ENCODE data around the gene WRAP73. TPM values are rescaled to one million over a fixed set of nuclear protein-coding genes. Genes with fewer than 3 reads are reported as not detected.

The WRAP73 gene
- total RNA-seq, 4 donors from 2014 or later, result 16.4 to 33.7 (median 19.6) TPM

DNA sequence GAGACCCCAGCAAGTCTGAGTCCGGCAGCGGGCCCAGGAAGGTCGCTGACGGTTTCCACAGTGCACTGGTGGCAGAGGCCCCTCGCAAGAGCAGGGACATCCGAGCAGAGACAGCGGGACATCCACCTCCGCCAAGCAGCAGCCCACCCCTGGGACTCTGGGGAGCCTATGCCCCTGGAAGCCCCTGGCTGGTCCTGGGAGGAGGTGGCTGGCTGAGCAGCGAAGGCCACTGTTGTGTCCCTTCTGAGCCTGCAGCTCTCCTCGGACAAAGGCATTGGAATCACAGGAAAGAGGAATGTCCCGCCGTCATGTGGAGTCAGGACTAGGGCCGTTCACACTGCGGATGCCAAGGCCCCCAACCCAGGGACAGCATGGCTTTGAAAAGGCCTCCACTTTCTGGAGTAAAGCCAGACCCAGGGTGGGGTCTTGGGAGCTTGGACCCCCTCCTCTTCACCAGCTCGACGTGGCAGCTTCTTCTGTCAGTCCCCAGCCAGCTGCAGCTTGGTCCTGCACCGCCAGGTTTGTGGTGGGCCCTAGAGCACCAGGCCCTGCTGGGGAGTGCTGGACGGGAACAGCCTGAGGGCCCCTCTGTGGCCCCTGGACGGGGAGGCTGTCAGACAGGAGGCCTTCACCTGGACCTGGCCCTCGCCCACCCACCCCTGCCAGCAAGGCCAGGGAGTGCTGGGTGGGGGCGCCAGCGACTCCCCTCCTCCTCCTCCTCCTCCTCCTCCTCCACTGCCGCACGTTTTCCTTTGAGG, 40.0 kb downstream of the WRAP73 start:
- Histone ChIP-seq H3K27me3 (peaks cover 30% of the 10 kb centered on the region), H3K27ac (no peak overlapping the region), H3K4me1 (peaks cover 23% of the 10 kb centered on the region), H3K36me3 (no peaks in the 10 kb centered on the region), H3K9me3 (no peaks in the 10 kb centered on the region), H3K4me3 (no peak overlapping the region)
- no peak for DNase-seq (ENCODE audit: low spot score in 2 of 2)
- no peak for TF ChIP-seq POLR2AphosphoS5 (IDR thresholded peaks at IDR 0.05)
- no peak for TF ChIP-seq CTCF (IDR thresholded peaks at IDR 0.05)
- TF ChIP-seq POLR2A (IDR thresholded peaks at IDR 0.05), result no peak
- no peak for TF ChIP-seq EP300 (IDR thresholded peaks at IDR 0.05)
- 40% methylated on average over 7 of the region's 24 CpGs for WGBS

DNA sequence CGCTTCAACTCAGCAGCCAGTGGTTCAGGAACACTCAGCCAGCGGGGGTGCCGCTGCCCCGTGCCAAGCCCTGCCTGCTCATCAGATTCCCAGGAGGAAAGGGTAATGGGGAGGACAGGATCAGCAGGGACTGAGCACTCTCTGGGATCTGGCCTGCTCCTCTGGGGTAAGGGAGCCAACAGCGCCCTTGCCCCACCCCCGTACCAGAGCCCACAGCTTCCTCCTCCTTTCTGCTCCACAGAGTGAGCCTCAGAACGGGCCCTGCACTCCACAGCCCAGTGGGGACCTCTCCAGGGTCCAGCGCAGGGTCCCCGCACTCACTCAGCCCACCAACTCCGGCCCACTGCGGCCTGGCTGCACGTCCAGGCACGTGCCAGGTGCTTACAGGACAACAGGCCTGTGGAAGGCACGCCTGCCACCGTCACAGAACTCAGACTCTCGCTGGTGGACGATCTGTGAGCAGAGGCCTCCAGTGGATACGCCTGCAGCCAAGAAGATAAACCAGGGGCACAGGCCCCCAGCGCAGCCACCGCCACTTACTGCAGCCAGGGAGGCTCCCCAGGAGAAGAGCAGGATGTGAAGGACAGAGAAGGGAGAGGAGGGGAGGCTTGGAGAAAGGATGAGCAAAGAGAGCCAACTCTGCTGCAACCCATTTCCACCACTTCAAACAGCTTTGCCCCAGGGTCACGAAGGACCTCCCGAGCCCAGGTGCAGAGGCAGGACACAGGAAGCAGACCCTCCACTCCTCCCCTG, 40.7 kb downstream of the WRAP73 start:
- Histone ChIP-seq H3K4me3 (no peak overlapping the region), H3K4me1 (peaks cover 23% of the 10 kb centered on the region), H3K27ac (no peak overlapping the region), H3K9me3 (no peaks in the 10 kb centered on the region), H3K27me3 (peaks cover 30% of the 10 kb centered on the region), H3K36me3 (no peaks in the 10 kb centered on the region)
- 96% methylated on average over 8 of the region's 22 CpGs for WGBS
- TF ChIP-seq POLR2A (IDR thresholded peaks at IDR 0.05) (no peak), POLR2AphosphoS5 (IDR thresholded peaks at IDR 0.05) (no peak)
- no peak for DNase-seq (ENCODE audit: low spot score in 2 of 2)

- 88% methylated on average over 4 of the region's 7 CpGs for WGBS
- no peaks in the 10 kb centered on the region for H3K36me3 ChIP-seq
- peaks cover 23% of the 10 kb centered on the region for H3K4me1 ChIP-seq
- H3K4me3 ChIP-seq, result no peak overlapping the region
- H3K27ac ChIP-seq, result no peak overlapping the region
- no peak for DNase-seq (ENCODE audit: low spot score in 2 of 2)
- H3K27me3 ChIP-seq, result peaks cover 33% of the 10 kb centered on the region
- no peak for TF ChIP-seq CTCF (IDR thresholded peaks at IDR 0.05)
- TF ChIP-seq POLR2A (IDR thresholded peaks at IDR 0.05), result no peak
- TF ChIP-seq EP300 (IDR thresholded peaks at IDR 0.05), result no peak
- TF ChIP-seq POLR2AphosphoS5 (IDR thresholded peaks at IDR 0.05), result no peak
- no peaks in the 10 kb centered on the region for H3K9me3 ChIP-seq
Observed at GRCh38 chr1:3608154-3608553, 41.7 kb downstream of the WRAP73 start.

- peaks cover 33% of the 10 kb centered on the region for H3K27me3 ChIP-seq
- H3K9me3 ChIP-seq, result no peaks in the 10 kb centered on the region
- H3K36me3 ChIP-seq, result no peaks in the 10 kb centered on the region
- TF ChIP-seq POLR2AphosphoS5 (IDR thresholded peaks at IDR 0.05), result no peak
- no peak for TF ChIP-seq EP300 (IDR thresholded peaks at IDR 0.05)
- no peak for TF ChIP-seq CTCF (IDR thresholded peaks at IDR 0.05)
- TF ChIP-seq POLR2A (IDR thresholded peaks at IDR 0.05), result no peak
- H3K4me1 ChIP-seq, result peaks cover 23% of the 10 kb centered on the region
- no peak overlapping the region for H3K27ac ChIP-seq
- WGBS, result 83% methylated on average over 18 of the region's 18 CpGs
- H3K4me3 ChIP-seq, result no peak overlapping the region
- no peak for DNase-seq (ENCODE audit: low spot score in 2 of 2)
Observed at GRCh38 chr1:3607703-3608065, 42.2 kb downstream of the WRAP73 start.

DNA sequence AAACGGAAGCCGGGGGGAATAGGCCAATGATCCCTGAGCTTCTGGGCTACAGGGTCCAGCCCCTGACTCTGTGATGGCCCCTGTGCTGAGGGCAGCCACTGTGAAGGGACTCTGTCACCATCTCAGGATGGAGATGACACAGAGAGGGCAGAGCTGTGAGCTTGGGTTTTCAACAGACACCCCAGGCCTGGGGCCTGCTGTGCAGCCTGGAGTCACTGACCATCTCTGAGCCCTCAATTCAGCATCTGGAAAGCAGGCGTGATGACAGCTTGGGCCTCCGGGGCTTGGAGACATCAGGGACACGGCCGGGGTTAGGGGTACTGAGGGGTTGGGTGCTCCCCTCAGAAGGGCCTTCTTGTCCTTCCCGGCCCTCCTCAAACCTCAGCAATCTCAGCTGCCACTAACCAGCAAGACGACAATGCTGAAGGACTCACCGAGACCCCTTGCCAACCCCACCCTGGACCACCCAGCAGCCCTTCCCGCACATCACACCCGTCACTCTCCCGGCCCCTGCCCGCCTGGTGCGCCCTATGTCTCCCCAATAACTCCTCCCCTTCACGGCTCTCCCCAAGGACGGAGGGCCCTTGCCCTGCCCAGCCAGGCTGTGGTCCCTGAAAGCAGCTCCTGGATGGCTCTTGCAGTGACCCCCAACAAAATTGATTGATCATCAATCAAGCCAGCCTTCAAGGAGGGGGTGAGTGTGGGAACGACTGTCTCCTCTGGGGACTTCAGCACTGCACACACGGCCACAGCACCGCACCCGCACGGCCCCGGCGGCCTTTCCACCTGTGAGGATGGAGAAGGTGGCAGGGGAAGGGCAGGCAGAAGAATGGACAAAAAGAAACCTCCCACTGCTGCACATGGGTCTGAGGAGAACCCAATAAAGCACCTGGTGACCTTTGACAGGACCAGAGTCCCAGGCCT, 42.9 kb downstream of the WRAP73 start:
- WGBS, result 87% methylated on average over 18 of the region's 23 CpGs
- H3K4me3 ChIP-seq, result no peak overlapping the region
- peaks cover 23% of the 10 kb centered on the region for H3K4me1 ChIP-seq
- H3K27ac ChIP-seq, result no peak overlapping the region
- no peaks in the 10 kb centered on the region for H3K36me3 ChIP-seq
- TF ChIP-seq POLR2A (IDR thresholded peaks at IDR 0.05) (no peak), POLR2AphosphoS5 (IDR thresholded peaks at IDR 0.05) (no peak), EP300 (IDR thresholded peaks at IDR 0.05) (no peak), CTCF (IDR thresholded peaks at IDR 0.05) (no peak)
- no peaks in the 10 kb centered on the region for H3K9me3 ChIP-seq
- H3K27me3 ChIP-seq, result peaks cover 32% of the 10 kb centered on the region
- no peak for DNase-seq (ENCODE audit: low spot score in 2 of 2)
